Measurements from ENCODE around the gene STAG1.
A peak's percentile ranks its signal among the peaks of the same experiment; 100 is the strongest.

GRCh38 chr3:136351905-136352304 is 400.3 kb downstream of the STAG1 start:
- TF ChIP-seq CTCF (conservative IDR thresholded peaks at IDR 0.05; ENCODE audit: low read length) (peak; percentile 40), EZH2phosphoT487 (IDR thresholded peaks at IDR 0.05; ENCODE audit: borderline replicate concordance) (no peak)

All from Loucy (cell line).